C4-2B (cell line): ENCODE data around the gene ZNF341.

Experiments
- H3K27ac ChIP-seq: fragments of 450-650 bp; 2 replicates; pipeline ENCODE4 v1.5.1; 2017
- CTCF ChIP-seq: fragments of 450-650 bp; conservative IDR thresholded peaks from 2 replicates; pipeline ENCODE4 v1.5.1; 2017; ENCODE audit warnings: mild to moderate bottlenecking
- ZFX ChIP-seq: fragments of 450-650 bp; IDR thresholded peaks from 2 replicates; pipeline ENCODE4 v1.6.1; 2017

The ZNF341 gene

GRCh38 chr20:33766686-33767085, 34.9 kb downstream of the ZNF341 start:
- H3K27ac ChIP-seq, result no peak overlapping the region
- TF ChIP-seq CTCF, result no peak
- no peak for TF ChIP-seq ZFX

GRCh38 chr20:33767777-33768138, 36.0 kb downstream of the ZNF341 start:
- TF ChIP-seq ZFX, result no peak

GRCh38 chr20:33769043-33769442, 37.2 kb downstream of the ZNF341 start:
- TF ChIP-seq ZFX (no peak), CTCF (no peak)
- no peak overlapping the region for H3K27ac ChIP-seq

More at GRCh38 chr20:33767777-33768138, 36.0 kb downstream of the ZNF341 start:
- H3K27ac ChIP-seq, result no peak overlapping the region

DNA sequence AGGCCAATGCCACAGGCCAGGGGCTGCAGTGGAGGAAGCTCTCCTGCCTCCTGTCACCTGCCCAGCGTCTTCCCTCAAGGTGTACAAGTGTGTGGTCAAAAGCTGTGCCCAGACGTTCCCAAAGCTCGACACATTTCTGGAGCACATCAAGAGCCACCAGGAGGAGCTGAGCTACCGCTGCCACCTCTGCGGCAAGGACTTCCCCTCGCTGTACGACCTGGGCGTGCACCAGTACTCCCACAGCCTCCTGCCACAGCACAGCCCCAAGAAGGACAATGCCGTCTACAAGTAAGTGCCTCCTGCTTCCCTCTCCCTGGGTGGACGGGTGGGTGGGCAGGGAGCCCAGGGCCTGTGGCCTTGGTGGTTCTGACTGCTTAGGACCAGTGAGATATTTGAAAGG, 38.2 kb downstream of the ZNF341 start:
- no peak overlapping the region for H3K27ac ChIP-seq
- TF ChIP-seq ZFX (no peak), CTCF (no peak)

DNA sequence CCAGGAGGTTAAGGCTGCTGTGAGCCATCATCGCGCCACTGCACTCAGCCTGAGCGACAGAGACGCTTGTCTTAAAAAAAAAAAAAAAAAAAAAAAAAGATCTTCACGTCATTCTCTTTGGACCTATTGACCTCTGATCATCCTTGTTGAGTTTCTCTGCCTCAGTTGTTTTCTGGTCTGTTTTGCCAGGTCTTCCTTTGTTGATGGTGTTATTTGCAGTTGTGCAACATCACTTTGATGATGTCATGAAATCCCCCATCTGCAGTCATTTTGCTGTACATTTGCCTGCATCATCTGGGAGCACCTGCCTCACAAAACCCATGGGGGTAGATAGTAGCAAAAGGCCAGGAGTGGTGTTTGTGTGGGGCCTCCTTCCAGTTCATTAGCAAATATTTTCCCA, 40.1 kb downstream of the ZNF341 start:
- no peak for TF ChIP-seq CTCF
- no peak for TF ChIP-seq ZFX
- no peak overlapping the region for H3K27ac ChIP-seq

DNA sequence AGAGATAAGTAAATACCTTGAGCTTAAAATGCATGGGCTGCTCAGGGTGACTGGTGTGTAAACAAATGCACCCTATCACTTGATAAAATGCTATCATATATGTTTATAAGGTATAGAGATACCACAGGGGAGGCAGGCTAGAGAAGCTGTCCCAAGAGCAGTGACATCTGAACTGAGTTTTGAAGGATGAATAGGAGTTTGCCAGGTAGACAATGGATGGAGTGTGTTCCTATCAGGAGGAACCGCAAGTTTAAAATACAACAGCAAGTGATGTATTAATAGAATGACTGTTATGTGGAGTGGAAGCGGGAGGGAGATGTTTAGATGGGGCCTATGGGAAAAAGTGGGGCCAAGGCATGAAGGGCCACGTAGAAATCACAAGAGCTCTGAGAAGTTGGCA, 40.6 kb downstream of the ZNF341 start:
- TF ChIP-seq ZFX (no peak), CTCF (no peak)

DNA sequence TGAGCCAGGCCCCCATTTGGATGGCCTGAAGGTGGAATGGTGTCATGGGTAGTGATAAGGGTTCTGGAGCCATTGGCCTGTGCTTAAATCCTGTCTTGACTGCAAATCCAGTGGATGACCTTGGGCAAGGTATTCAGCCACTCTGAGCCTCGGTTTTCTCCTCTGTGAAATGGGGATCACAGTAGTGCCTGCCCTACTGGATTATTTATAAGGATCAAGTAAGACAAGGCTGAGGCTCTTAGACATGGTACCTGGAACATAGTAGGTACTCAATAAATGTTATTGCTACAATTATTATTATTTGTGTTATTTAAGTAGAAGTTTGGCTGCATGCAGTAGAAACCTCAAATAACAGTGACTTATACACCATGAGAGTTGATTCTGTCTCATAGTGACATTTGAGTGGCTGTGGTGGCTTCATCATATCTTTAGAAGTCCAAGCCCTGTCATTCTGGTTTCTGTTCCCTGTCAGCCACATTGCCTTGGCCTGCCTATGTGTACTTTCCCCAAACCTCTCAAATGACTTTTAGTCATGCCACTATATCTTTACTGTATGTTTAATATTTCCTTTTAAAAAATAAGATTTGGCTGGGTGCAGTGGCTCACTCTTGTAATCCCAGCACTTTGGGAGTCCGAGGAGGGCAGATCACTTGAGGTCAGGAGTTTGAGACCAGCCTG, 41.8 kb downstream of the ZNF341 start:
- H3K27ac ChIP-seq, result no peak overlapping the region

More for the DNA sequence above, 40.6 kb downstream of the ZNF341 start:
- H3K27ac ChIP-seq, result no peak overlapping the region

GRCh38 chr20:33777816-33778215, 46.0 kb downstream of the ZNF341 start:
- no peak overlapping the region for H3K27ac ChIP-seq
- no peak for TF ChIP-seq ZFX
- TF ChIP-seq CTCF, result no peak

More for the DNA sequence above, 41.8 kb downstream of the ZNF341 start:
- TF ChIP-seq ZFX, result no peak

DNA sequence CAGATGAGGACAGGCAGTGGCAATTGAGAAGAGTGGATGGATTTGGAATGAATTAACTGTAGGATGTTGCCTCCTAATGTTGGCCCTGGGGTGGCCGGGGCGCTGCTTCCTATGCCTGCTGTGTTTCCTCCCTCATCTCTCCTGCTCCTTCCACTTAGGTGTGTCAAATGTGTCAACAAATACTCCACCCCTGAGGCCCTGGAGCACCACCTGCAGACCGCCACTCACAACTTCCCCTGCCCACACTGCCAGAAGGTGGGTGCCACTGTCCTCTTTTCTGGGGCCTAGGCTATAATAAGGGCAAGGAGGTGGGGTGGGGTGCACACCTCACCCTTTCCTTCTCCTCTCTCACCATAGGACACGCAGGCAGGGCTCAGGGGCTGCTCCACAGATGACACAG, 49.3 kb downstream of the ZNF341 start:
- TF ChIP-seq ZFX, result no peak

More for the DNA sequence above, 49.3 kb downstream of the ZNF341 start:
- H3K27ac ChIP-seq, result no peak overlapping the region
